Kidney (tissue), 14 donors: Measurements from ENCODE around the gene SORCS2. TPM values are rescaled to one million over a fixed set of nuclear protein-coding genes. Genes with fewer than 3 reads are reported as not detected.

ENCODE experiments used
- DNase-seq, 5 donors: peaks; one replicate each; pipeline ENCODE4 v3.0.0-alpha.2; 2013 to 2020
- FAIRE-seq: peaks from 2 replicates; lab custom pipeline; 2012; peaks lifted over from hg19 to GRCh38; lab: Jason Lieb, UNC
- H3K27ac ChIP-seq, 2 donors: one replicate each; pipeline ENCODE4 v1.7.0; 2013; ENCODE audit warnings: low read depth in 2 of 2, low read length in 2 of 2, inconsistent platforms in 1 of 2
- H3K27me3 ChIP-seq: one replicate; pipeline ENCODE4 v1.7.1; 2013; ENCODE audit warnings: low read length, inconsistent platforms; ENCODE audit not compliant: control insufficient read depth, insufficient read depth
- H3K36me3 ChIP-seq, 3 donors: one replicate each; pipeline versions ENCODE4 v1.7.0 to v1.7.1; 2013; ENCODE audit warnings: low read length in 3 of 3, control low read depth in 1 of 3, inconsistent platforms in 1 of 3; ENCODE audit not compliant: insufficient read depth in 3 of 3, control insufficient read depth in 2 of 3
- H3K4me1 ChIP-seq, 3 donors: one replicate each; pipeline versions ENCODE4 v1.7.0 to v1.7.1; 2013; ENCODE audit warnings: low read length in 3 of 3, inconsistent platforms in 1 of 3, low read depth in 1 of 3; ENCODE audit not compliant: control insufficient read depth in 2 of 3, insufficient read depth in 2 of 3
- H3K4me3 ChIP-seq, 3 donors: one replicate each; pipeline versions ENCODE4 v1.7.0 to v1.8.1; 2013; ENCODE audit warnings: low read length in 3 of 3, control low read depth in 1 of 3, inconsistent platforms in 1 of 3
- H3K9ac ChIP-seq, 3 donors: one replicate each; pipeline versions ENCODE4 v1.7.0 to v1.7.1; 2013; ENCODE audit warnings: low read length in 3 of 3, control low read depth in 1 of 3, inconsistent platforms in 1 of 3
- H3K9me3 ChIP-seq, 3 donors: one replicate each; pipeline versions ENCODE4 v1.7.0 to v1.7.1; 2013; ENCODE audit warnings: low read length in 3 of 3, control low read depth in 1 of 3, inconsistent platforms in 1 of 3; ENCODE audit not compliant: control insufficient read depth in 2 of 3, insufficient read depth in 1 of 3
- CTCF ChIP-seq: IDR thresholded peaks from 3 replicates; pipeline ENCODE4 v1.5.1; 2012; ENCODE audit warnings: mild to moderate bottlenecking, moderate library complexity, borderline replicate concordance; ENCODE audit not compliant: insufficient read depth; ENCODE audit errors: extremely low read depth
- intact Hi-C: fragments of 100-400 bp; cut with DNase I; formaldehyde crosslinking; loops from one replicate; pipeline ENCODE4 v1.11.1; 2022
- polyA plus RNA-seq: library from polyadenylated mRNA; stranded (reverse); fragments of 350-450 nt; fragmentation: Illumina TruSeq; extraction: RNeasy Lipid Tissue Mini Kit (QIAGEN cat#74804); gene quantifications from one replicate; pipeline ENCODE4 v1.2.3, GENCODE V29; 2014; ENCODE audit warnings: low read depth, low replicate concordance; ENCODE audit not compliant: insufficient read depth
- total RNA-seq: library from RNA; stranded (reverse); fragmentation: NEBNext Ultra II Directional; extraction: Animal tissue kit (Norgen Biotek cat#: 25700); gene quantifications from one replicate; pipeline ENCODE4 v1.2.1, GENCODE V29; 2021
- donor health status: control.
- donor health status: control.
- donor health status: control.
- donor health status: control.
- donor health status: control.
- donor health status: DM: yes; HTN: yes; CAD: no.
- donor health status: Normal renal cell carcinoma (clear cell type).

The SORCS2 gene
- total and polyA plus RNA-seq, 2 donors from 2014 or later: 6.1 to 9.1 TPM

GRCh38 chr4:7417639-7418038 is 225.3 kb downstream of the SORCS2 start:
- DNase-seq (peak in 2 of 5 donors; percentile 7 to 31), FAIRE-seq (no peak)
- Histone ChIP-seq H3K4me3 (no peak overlapping the region), H3K9ac (no peak overlapping the region), H3K27ac (no peak overlapping the region), H3K4me1 (no peaks in the 10 kb centered on the region), H3K36me3 (no peaks in the 10 kb centered on the region), H3K27me3 (no peaks in the 10 kb centered on the region), H3K9me3 (peaks cover 0 to 9% (median 1%) of the 10 kb centered on the region in 3 donors)
- no peak for TF ChIP-seq CTCF
- intact Hi-C loops: no loop called here

GRCh38 chr4:7418131-7418943 is 226.0 kb downstream of the SORCS2 start:
- no peaks in the 10 kb centered on the region for H3K36me3 ChIP-seq
- H3K27ac ChIP-seq: no peak overlapping the region
- no peak overlapping the region for H3K9ac ChIP-seq
- peaks cover 0 to 9% (median 1%) of the 10 kb centered on the region in 3 donors for H3K9me3 ChIP-seq
- intact Hi-C loops: no loop called here
- no peaks in the 10 kb centered on the region for H3K27me3 ChIP-seq
- H3K4me1 ChIP-seq: no peaks in the 10 kb centered on the region
- no peak overlapping the region for H3K4me3 ChIP-seq
- DNase-seq (peak in 2 of 5 donors; percentile 8 to 28), FAIRE-seq (no peak)
- TF ChIP-seq CTCF: no peak

- H3K27ac ChIP-seq: no peak overlapping the region
These were observed 227.8 kb downstream of the SORCS2 start for GRCh38 chr4:7419961-7420660.

More at GRCh38 chr4:7419961-7420660, 227.8 kb downstream of the SORCS2 start:
- Histone ChIP-seq H3K9ac (no peak overlapping the region), H3K27me3 (no peaks in the 10 kb centered on the region), H3K4me1 (no peaks in the 10 kb centered on the region), H3K36me3 (no peaks in the 10 kb centered on the region), H3K9me3 (peaks cover 0 to 9% (median 1%) of the 10 kb centered on the region in 3 donors), H3K4me3 (no peak overlapping the region)
- intact Hi-C loops: no loop called here
- FAIRE-seq (no peak), DNase-seq (peak in 2 of 5 donors; percentile 7 to 27)
- no peak for TF ChIP-seq CTCF
